ENCODE measurements around the gene GTSE1. TPM values are rescaled to one million over a fixed set of nuclear protein-coding genes. Genes with fewer than 3 reads are reported as not detected.

The GTSE1 gene
- total and polyA plus RNA-seq, 4 donors, result 3.2 to 12.1 (median 9.1) TPM

DNA sequence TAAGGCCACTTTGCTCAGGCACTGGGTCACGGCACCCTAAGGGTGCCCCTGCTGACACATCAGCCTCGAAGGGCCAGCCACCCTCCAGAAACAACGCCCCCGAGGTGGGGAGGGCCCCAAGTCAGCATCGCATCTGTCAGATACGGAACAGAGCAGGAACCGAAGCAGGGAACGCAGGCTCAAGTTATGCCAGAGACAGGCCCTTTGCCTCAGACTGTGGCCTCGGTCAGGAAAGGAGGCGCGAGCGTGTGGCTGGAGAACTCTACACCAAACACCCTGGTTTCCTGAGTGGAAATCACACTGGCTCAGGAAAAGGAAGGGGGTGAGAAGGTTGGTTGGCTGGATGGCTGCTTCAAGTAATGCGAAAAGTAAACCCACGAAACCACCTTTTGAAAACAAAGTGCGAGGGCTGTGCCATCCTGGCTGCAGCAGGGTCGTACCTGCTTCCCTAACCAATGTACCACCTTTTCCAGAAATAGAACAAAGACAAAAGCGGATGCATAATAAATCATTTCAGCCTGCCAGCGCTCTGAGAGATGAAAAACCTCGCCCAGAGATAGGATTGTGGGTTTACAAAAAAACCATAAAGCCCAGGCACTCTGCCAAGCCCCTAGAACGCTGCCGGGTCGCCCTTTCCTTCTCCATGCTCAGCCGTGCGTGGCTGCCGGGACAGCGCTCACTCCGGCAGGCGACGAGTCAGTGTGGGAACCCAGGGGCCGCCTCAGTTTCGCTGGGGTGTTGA is 77.4 kb downstream of the GTSE1 start:
- peaks cover 18% of the 10 kb centered on the region for H3K4me1 ChIP-seq (ENCODE audit: control insufficient read depth, insufficient read depth, low read length)
- 77% methylated on average over 21 of the region's 31 CpGs for WGBS (ENCODE audit: insufficient coverage)
- peaks cover 51% of the 10 kb centered on the region for H3K36me3 ChIP-seq (ENCODE audit: control insufficient read depth, insufficient read depth, low read length)
- peaks cover 2% of the 10 kb centered on the region for H3K27me3 ChIP-seq (ENCODE audit: control insufficient read depth, insufficient read depth, low read length)
- no peaks in the 10 kb centered on the region for H3K9me3 ChIP-seq (ENCODE audit: control insufficient read depth, insufficient read depth, low read length)
- H3K27ac ChIP-seq (ENCODE audit: low read depth, low read length), result no peak overlapping the region
- no peak overlapping the region for H3K4me3 ChIP-seq (ENCODE audit: low read depth, low read length)
- DNase-seq (ENCODE audit: low read depth in 4 of 6, low spot score in 6 of 6), result peak in 1 of 6 donors; percentile 7

DNA sequence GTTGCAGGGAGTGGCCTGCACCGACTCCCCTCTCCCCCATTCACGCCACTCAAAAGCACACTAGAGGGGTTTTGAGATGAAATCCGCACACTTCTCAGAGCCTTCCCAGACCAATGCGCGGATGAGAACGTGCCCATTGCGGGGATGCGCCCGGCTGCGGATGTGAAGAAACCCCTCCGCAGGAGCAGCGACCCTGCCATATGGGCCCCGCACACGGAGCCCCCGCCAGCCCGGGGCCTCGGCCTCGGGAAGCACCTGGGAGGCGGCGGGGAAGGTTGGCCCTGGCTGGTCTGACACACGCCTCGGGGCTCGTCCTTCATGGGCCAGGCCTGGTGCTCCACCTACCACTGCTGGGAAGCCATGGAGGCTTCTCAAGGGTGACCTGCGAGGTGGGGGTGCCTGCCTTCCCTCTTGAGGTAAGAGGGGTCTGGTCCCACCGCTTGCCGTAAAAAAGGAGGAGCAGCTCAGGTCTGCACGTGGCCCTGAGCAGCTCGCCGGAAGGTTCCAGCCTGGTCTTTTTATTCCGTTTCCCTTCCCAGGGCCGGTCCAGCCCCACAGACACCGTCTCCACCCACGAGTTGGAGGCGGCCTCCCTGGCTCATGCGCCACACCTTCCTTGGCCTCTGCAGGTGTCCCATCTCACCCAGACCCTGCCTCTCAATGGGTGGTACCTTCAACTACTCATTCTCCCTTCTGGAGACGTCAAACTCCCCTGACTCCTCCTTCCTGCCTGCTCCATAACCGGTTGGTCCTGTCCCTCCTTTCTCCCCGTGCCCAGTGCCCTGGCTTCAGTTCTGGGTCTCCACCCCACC is 78.2 kb downstream of the GTSE1 start:
- Histone ChIP-seq H3K27ac (ENCODE audit: low read depth, low read length) (no peak overlapping the region), H3K4me1 (ENCODE audit: control insufficient read depth, insufficient read depth, low read length) (peaks cover 24% of the 10 kb centered on the region), H3K27me3 (ENCODE audit: control insufficient read depth, insufficient read depth, low read length) (peaks cover 2% of the 10 kb centered on the region), H3K4me3 (ENCODE audit: low read depth, low read length) (no peak overlapping the region), H3K9me3 (ENCODE audit: control insufficient read depth, insufficient read depth, low read length) (no peaks in the 10 kb centered on the region), H3K36me3 (ENCODE audit: control insufficient read depth, insufficient read depth, low read length) (peaks cover 44% of the 10 kb centered on the region)
- DNase-seq (ENCODE audit: low read depth in 4 of 6, low spot score in 6 of 6), result no peak
- 94% methylated on average over 35 of the region's 38 CpGs for WGBS (ENCODE audit: insufficient coverage)

DNA sequence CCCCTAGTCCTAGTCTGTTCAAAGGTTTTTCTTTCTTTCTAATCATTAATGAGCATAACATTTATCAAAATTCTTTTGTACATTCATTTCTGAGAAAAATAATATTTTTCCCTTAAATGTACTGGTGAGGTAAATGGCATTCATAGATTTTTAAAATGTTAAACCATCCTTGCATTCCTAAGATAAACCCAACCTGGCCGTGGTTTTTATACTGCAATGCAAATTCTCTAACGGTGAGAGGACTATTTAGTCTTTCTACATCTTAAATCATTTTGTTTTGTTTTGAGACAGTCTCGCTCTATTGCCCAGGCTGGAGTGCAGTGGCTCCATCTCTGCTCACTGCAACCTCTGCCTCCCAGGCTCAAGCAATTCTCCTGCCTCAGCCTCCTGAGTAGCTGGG is 79.4 kb downstream of the GTSE1 start:
- WGBS (ENCODE audit: insufficient coverage), result 94% methylated on average over 3 of the region's 3 CpGs
- peaks cover 2% of the 10 kb centered on the region for H3K27me3 ChIP-seq (ENCODE audit: control insufficient read depth, insufficient read depth, low read length)
- DNase-seq (ENCODE audit: low read depth in 4 of 6, low spot score in 6 of 6), result no peak
- peaks cover 28% of the 10 kb centered on the region for H3K4me1 ChIP-seq (ENCODE audit: control insufficient read depth, insufficient read depth, low read length)
- H3K9me3 ChIP-seq (ENCODE audit: control insufficient read depth, insufficient read depth, low read length), result no peaks in the 10 kb centered on the region
- no peak overlapping the region for H3K4me3 ChIP-seq (ENCODE audit: low read depth, low read length)
- H3K36me3 ChIP-seq (ENCODE audit: control insufficient read depth, insufficient read depth, low read length), result peaks cover 47% of the 10 kb centered on the region
- no peak overlapping the region for H3K27ac ChIP-seq (ENCODE audit: low read depth, low read length)

DNA sequence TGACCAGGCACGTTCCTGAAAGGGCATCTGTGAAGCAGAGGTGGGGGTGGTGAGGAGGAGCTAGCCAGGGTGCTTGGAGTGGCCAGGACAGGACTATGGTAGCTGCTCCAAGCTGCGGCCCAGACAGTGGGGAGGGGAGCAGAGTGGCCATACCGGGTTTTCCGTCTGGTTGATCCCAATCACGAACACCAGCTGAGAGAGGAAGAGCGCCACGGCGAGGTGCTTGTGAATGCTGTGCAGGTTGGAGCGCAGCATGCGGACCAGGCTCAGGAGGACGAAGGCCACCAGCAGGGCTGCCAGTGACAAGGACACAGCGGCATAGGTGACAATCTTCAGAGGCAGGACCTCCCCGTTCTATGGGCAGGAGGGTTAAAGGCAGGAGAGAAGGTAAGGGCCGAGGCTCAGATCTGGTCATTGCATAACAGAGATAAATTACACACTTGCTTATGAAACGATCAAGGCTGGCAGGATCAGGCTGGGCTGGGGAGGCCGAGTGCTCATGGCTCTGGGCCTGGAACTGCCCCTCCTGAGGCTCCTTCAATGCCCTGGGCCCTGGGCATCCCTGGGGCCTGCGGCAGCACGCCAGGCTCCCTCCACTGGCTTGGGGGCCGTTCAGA is 80.3 kb downstream of the GTSE1 start:
- Histone ChIP-seq H3K4me3 (ENCODE audit: low read depth, low read length) (no peak overlapping the region), H3K4me1 (ENCODE audit: control insufficient read depth, insufficient read depth, low read length) (peaks cover 28% of the 10 kb centered on the region), H3K27ac (ENCODE audit: low read depth, low read length) (no peak overlapping the region), H3K9me3 (ENCODE audit: control insufficient read depth, insufficient read depth, low read length) (no peaks in the 10 kb centered on the region), H3K27me3 (ENCODE audit: control insufficient read depth, insufficient read depth, low read length) (peaks cover 2% of the 10 kb centered on the region), H3K36me3 (ENCODE audit: control insufficient read depth, insufficient read depth, low read length) (peaks cover 54% of the 10 kb centered on the region)
- 85% methylated on average over 18 of the region's 19 CpGs for WGBS (ENCODE audit: insufficient coverage)
- no peak for DNase-seq (ENCODE audit: low read depth in 4 of 6, low spot score in 6 of 6)

DNA sequence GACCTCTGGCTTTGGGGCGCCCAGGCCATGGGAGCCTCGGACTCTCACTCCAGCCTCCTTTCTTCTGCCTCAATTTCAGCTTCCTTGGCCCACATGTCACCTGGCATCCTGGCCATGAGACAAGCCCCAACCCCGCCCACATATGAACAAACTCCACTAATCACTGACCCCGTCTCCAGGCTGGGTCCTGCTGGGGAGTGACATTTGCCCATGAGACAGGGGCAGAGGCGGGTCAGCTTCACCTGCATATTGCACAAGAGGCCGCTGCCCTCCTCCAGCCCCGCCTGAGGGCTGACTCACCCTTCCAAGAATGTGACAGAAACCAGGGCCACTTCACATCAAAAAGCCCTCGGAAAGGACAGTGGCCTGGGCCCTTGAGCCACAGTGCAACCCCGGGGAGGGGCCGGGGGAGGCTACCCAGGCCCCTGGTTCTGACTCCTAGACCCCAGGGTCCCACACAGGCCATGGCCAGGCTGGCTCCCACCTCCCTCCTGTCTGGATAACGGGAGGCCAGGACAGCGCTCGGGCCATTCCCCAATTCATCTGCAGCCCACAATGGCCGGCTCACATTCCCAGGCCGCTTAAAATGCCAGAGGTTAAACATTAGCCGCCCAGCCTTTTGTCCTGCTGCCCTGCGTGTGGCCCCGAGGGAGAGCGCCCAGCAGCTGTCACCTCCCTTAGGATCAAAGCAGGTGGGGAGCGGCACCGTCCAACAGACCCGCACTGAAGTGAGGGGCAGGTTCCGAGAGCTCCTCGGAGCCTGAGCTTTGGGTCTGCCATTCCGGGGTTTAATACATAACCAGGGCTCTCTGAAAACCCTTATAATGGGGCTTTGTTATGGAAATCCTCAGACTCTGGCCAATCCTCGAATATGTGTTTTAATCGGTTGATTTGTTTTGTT is 81.1 kb downstream of the GTSE1 start:
- Histone ChIP-seq H3K4me3 (ENCODE audit: low read depth, low read length) (no peak overlapping the region), H3K36me3 (ENCODE audit: control insufficient read depth, insufficient read depth, low read length) (peaks cover 51% of the 10 kb centered on the region), H3K27ac (ENCODE audit: low read depth, low read length) (no peak overlapping the region), H3K9me3 (ENCODE audit: control insufficient read depth, insufficient read depth, low read length) (no peaks in the 10 kb centered on the region), H3K27me3 (ENCODE audit: control insufficient read depth, insufficient read depth, low read length) (peaks cover 2% of the 10 kb centered on the region), H3K4me1 (ENCODE audit: control insufficient read depth, insufficient read depth, low read length) (peaks cover 28% of the 10 kb centered on the region)
- DNase-seq (ENCODE audit: low read depth in 4 of 6, low spot score in 6 of 6), result no peak
- 55% methylated on average over 24 of the region's 27 CpGs for WGBS (ENCODE audit: insufficient coverage)

DNA sequence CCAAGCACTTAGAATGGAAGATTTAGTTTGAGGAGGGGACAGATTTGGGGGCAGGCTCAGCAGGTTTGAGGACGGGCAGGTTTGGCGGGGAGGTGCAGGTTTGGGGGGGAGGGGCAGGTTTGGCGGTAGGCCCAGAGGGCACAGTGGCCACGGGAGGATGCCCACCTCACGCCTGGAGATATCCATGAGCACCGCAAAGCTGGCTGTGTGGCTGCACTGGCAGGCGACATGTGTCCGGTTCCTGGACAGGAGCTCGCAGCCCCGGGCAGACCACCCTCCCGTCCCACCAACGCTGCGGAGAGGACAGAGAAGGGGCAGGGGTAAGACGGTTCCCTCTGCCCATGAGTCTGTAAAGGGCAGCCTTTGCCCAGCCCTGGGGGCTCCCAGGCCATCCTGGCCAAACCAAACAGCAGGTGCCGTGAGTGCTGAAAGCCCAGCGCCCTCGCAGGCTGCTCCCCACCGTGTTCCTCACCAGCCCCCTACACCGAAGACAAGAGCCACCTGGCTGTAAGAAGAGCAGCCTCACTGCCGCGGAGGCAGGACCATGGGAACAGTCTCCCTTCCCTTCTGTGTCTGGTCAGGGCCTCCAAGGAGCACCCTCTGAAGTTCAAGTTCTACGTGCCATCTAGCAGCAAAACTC is 81.9 kb downstream of the GTSE1 start:
- 55% methylated on average over 22 of the region's 22 CpGs for WGBS (ENCODE audit: insufficient coverage)
- H3K9me3 ChIP-seq (ENCODE audit: control insufficient read depth, insufficient read depth, low read length), result no peaks in the 10 kb centered on the region
- H3K36me3 ChIP-seq (ENCODE audit: control insufficient read depth, insufficient read depth, low read length), result peaks cover 48% of the 10 kb centered on the region
- H3K4me3 ChIP-seq (ENCODE audit: low read depth, low read length), result no peak overlapping the region
- peaks cover 28% of the 10 kb centered on the region for H3K4me1 ChIP-seq (ENCODE audit: control insufficient read depth, insufficient read depth, low read length)
- peaks cover 2% of the 10 kb centered on the region for H3K27me3 ChIP-seq (ENCODE audit: control insufficient read depth, insufficient read depth, low read length)
- no peak overlapping the region for H3K27ac ChIP-seq (ENCODE audit: low read depth, low read length)
- no peak for DNase-seq (ENCODE audit: low read depth in 4 of 6, low spot score in 6 of 6)

DNA sequence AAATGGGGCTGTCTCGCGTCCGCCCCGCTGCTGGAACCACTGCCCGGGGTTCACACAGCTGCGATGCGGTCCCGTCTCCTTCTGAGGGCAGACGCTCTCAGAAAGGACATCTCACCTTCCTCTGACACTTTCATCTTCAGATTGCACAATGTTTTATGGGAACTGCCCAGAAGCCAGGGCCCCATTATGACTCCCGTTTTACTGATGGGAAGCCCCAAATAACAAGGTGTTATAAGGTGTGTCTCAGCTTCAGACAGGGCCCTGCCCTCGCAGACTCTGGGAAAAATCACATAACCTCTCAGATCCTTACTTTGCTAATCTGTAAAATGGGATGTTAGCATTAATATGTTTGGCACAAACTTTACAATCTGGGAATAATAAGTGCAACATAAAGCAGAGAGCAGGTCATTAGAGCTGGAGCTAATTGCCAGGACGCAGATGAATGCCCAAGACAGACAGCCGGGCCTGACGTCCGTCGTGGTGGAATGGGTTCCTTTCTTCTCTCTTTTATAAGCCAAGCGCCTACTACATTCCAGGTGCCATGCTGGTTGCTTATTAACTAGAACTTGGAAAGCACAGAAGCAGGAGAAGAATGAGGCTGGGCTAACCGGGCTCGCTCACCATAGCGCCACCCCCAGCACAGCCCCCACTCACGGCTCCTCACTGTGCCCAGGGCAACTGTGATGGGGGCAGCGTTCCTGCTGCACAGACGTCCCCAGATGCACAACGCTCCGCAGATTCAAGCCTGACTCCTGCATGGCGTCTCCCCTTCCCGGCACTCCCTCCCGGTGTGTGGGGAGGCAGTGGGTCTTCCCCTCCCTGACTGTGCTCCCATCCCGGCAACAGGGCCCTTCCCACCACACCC is 82.6 kb downstream of the GTSE1 start:
- H3K27me3 ChIP-seq (ENCODE audit: control insufficient read depth, insufficient read depth, low read length), result peaks cover 2% of the 10 kb centered on the region
- peaks cover 47% of the 10 kb centered on the region for H3K36me3 ChIP-seq (ENCODE audit: control insufficient read depth, insufficient read depth, low read length)
- H3K9me3 ChIP-seq (ENCODE audit: control insufficient read depth, insufficient read depth, low read length), result no peaks in the 10 kb centered on the region
- no peak overlapping the region for H3K27ac ChIP-seq (ENCODE audit: low read depth, low read length)
- WGBS (ENCODE audit: insufficient coverage), result 56% methylated on average over 24 of the region's 29 CpGs
- H3K4me1 ChIP-seq (ENCODE audit: control insufficient read depth, insufficient read depth, low read length), result peaks cover 28% of the 10 kb centered on the region
- peak in 2 of 6 donors; percentile 13 to 40 for DNase-seq (ENCODE audit: low read depth in 4 of 6, low spot score in 6 of 6)
- no peak overlapping the region for H3K4me3 ChIP-seq (ENCODE audit: low read depth, low read length)

DNA sequence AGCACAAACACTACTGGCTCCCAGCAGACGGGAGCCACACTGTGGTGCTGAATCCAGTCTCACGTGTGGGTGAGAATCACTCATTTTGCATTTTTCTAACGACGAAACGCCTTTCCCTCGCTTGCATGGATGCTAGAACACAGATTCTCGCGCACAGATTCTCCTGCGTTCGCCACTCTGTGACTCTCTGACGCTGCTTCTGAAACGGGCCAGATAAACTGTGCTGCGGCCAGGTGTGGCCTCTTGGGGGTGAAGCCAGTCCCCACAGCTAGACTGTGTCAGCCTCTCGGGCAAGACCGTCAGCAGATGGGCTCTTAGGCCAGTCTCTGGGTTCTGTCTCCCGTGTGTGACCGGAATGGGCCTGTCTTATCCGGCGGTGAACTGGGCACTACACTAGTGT is 83.4 kb downstream of the GTSE1 start:
- peak in 1 of 6 donors; percentile 9 for DNase-seq (ENCODE audit: low read depth in 4 of 6, low spot score in 6 of 6)
- no peaks in the 10 kb centered on the region for H3K9me3 ChIP-seq (ENCODE audit: control insufficient read depth, insufficient read depth, low read length)
- H3K4me3 ChIP-seq (ENCODE audit: low read depth, low read length), result no peak overlapping the region
- WGBS (ENCODE audit: insufficient coverage), result 79% methylated on average over 19 of the region's 19 CpGs
- H3K27me3 ChIP-seq (ENCODE audit: control insufficient read depth, insufficient read depth, low read length), result peaks cover 2% of the 10 kb centered on the region
- peaks cover 40% of the 10 kb centered on the region for H3K36me3 ChIP-seq (ENCODE audit: control insufficient read depth, insufficient read depth, low read length)
- H3K4me1 ChIP-seq (ENCODE audit: control insufficient read depth, insufficient read depth, low read length), result peaks cover 28% of the 10 kb centered on the region
- no peak overlapping the region for H3K27ac ChIP-seq (ENCODE audit: low read depth, low read length)
